Middle frontal gyrus (tissue), 1 donor: ENCODE results near the gene UGT1A10.

ENCODE experiments used
- DNase-seq: peaks from one replicate; pipeline ENCODE4 v3.0.0-alpha.2; 2015; ENCODE audit warnings: low spot score; ENCODE audit errors: extremely low spot score

The UGT1A10 gene

DNA sequence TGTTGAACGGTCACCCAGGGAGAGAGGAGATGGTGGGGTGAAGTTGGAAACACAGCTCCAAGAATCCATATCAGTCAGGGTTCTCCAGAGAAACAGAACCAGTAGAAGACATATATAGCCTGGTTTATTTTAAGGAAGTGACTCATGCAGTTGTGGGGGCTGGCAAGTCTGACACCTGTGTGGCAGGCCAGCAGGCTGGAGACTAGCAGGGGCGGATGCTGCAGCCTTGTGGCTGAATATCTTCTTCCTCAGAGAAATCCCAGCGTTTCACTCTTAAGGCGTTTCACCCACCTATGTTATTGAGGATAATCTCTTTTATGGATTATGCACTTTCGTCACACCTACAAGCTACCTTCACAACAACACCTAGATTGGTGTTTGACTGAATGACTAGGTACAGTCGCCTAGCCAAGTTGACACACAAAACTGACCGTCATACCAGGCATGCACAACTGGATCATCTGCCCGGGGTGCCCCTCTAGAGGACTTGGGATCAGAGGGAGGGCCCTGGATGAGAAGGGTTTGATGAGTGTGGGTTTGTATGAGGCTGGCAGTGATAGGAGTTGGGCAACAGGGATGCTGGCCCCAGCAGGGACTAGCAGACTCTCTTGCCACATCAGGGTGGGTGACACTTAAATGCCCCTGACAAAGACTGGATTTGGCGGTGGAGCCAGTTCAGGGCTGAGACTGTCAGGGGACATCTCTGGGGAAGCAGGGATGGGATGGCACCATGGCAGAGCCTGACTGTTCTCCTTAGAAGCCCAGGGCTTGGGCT is 165.3 kb downstream of the UGT1A10 start:
- DNase-seq: peak; percentile 20

DNA sequence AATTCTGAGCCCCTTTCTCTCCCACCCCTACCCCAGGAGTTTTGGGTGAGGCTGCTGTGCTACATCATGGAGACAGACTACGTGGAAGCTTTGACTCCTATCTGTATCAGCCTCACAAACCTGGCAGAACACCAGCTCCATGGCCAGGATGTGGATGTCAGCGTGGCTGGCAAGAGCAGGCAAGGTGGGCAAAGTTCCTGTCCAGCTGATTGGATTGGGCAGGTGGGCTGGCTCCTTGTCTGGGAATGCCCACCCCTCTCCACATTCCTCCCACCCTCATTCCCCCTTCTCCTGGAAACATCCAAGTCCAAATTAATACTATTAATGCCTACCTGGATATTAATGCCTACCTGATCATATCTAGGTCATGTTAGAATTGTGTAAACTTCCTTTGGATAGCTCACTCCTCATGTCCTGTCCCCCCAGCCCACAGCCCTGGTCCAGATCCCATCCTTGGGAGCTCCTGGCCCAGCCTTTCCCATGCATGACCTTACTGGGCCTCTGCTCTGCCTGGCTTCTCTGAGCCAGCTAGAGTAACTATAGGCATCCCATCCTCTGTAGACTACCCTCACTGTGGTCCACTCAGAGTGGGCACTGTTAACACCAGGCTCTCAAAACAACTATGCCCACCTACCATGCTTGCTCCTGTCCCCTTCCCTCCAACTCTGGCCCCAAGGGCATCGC is 166.0 kb downstream of the UGT1A10 start:
- DNase-seq: no peak

DNA sequence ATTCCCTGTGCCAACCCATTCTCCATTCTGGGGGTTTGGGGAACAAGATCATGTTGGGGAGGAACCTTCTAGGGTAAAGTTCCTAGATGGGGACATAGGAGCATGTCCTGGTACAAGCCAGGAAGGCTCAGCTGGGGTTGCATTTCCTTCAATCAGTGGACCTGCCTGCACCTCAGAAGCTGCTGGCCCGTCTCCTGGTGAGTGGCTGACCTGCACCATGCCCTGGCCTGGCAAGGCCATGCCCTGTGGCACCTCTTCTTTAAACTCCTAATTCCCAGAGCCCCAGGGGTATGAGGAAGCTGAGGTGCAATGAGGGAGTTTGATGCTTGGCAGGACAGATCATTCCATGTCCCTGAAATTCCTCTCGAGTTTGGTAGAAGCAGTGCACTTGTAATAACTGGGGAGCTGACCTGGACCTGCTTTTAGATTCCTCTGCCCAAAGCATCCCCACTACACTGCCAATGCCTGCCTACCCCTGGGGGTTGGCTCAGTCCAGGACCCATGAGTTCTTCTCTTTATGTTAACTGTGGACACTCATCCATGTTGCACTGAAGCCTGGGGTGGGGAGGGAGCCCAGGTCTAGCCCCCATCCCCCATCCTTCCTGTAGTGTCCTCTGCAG is 167.2 kb downstream of the UGT1A10 start:
- DNase-seq: no peak

DNA sequence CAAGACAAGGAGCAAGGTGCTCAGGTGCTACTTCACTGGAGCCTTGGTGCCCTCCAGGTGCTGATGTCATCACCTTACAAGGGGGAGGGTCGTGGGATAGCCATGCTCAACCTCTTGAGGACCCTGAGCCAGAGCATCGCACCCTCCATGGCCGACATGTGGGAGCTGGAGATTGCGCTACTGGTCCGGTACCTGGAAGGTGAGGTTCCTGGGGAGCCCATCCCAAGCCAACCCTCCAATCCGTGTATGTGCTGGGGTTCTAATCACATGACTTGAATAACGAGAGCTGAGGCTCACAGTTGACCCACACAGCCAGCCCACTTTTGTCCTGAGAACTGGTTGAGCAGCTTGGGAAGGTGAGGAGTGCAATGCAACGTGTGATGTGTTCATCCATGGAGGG is 167.7 kb downstream of the UGT1A10 start:
- DNase-seq: no peak

DNA sequence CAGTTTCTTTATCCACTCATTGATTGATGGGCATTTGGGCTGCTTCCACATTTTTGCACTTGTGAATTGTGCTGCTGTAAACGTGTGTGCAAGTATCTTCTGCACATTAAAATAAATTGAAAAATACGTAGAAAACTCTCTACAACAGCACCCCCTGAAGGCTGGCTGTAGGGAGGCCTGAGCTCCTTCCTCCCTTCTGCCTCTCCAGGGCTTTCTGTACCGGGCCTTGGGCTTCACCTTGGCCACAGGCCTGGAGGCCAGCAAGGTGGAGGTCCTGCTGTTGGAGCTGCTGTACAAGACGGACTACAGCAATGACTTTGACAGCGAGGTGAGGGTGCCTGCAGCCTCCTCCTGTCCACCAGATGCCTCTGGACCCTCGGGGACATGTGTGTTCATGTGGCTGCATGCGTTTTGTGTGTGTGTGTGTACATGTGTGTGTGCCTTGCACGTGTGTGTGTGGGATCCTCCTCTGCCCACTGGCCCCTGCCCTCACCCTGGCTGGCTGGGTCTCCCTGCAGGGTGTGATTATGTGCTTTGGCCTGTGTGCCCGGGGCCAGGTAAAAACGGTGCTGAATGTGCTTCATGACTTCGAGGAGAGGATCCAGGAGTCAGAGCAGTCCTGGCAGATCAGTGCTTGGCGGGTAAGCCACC is 171.1 kb downstream of the UGT1A10 start:
- no peak for DNase-seq

DNA sequence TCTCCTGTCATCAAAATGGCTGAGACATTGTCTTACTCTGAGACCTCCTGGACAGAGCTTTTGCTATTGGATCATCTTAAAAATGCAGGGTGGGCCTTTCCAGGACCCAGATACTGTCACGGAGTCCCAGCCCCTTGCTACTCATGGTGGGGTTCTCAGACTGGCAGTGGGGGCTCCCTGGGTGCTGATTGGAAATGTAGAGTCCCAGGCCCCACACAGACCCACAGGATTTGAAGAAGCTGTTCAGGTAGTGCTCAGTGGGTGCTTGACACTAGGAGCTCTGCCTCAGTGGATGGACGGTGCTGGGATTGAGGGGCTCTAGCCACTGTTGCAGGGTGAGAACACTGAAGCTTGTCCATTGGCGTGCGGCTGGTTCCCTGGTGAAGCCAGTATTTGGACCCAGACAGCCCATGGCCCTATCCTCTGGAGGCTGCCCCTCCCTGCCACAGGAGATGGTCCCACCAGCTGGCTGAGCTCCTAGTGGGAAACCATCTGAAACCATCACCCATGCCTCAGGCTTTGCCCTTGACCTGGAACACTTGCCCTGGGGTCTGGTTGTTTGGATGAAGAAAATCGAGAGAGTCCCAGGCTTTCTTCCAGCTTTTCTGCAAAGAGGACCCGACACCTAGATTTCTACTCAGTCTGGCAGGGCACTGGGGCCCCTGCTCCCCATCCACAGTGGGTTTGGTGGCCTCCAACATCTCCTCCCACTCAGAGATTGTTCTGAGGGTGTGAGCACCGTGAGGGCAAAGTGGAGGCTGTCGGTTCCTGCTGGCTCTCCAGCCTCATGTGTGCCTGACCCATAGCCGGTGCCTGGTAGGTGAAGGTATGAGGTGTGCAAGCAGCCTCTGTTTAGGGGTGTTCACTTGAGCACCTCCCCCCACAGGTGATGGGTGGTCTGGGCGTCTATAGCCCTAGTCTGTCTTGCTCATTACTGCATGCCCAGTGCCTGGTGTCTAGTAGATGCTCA is 172.0 kb downstream of the UGT1A10 start:
- DNase-seq: no peak

DNA sequence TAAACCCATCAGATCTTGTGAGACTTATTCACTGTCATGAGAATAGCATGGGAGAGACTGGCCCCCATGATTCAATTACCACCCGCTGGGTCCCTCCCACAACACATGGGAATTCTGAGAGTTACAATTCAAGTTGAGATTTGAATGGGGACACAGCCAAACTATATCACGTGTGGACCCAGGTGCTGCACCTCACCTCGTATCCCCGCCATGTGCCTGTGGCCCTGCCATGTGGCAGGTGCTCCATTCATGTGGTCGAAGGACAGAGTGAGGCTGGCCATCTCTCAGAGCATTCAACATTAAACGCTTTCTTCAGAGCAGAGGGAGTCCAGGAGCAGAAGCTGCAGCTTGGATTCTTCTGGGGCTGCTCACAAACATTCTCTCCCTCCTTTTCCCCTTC is 174.1 kb downstream of the UGT1A10 start:
- DNase-seq: no peak

DNA sequence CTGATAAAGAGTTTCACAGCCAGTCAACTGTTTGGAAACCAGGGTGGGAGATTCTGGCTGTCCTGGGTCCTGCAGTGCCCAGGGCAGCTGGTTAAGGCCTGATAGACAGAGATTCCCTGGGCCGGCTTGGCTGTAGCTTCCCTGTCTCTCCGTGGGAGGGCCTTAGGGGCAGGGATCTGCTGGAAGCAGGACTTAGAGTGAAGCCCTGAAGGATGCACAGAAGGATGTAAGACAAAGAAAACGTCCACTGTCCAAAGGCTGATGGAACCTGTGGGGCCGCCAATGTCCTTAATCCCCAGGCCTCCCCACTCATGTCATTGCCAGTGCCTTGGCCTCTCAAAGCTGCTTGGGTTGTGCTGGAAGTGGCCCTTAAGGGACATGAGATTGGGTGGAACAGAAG is 174.8 kb downstream of the UGT1A10 start:
- no peak for DNase-seq

DNA sequence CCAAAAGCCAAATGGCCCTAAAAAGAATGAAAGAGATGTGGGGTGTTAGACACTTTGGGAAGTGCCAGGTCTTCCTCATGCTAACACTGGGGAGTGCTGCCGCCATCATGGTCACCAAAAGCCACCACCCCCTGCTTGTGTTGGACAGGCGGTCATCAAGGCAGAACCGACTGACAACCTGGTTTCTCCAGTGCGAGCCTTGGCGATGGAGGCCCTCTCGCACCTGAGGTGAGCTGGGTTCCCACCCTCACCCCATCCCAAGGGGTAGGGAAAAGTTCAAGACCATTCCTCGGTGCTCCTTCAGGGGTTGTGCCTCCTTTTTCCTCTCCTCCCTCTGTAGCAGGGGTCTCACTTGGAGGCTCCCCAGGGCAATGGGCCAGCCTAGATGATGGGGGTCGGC is 175.5 kb downstream of the UGT1A10 start:
- no peak for DNase-seq

DNA sequence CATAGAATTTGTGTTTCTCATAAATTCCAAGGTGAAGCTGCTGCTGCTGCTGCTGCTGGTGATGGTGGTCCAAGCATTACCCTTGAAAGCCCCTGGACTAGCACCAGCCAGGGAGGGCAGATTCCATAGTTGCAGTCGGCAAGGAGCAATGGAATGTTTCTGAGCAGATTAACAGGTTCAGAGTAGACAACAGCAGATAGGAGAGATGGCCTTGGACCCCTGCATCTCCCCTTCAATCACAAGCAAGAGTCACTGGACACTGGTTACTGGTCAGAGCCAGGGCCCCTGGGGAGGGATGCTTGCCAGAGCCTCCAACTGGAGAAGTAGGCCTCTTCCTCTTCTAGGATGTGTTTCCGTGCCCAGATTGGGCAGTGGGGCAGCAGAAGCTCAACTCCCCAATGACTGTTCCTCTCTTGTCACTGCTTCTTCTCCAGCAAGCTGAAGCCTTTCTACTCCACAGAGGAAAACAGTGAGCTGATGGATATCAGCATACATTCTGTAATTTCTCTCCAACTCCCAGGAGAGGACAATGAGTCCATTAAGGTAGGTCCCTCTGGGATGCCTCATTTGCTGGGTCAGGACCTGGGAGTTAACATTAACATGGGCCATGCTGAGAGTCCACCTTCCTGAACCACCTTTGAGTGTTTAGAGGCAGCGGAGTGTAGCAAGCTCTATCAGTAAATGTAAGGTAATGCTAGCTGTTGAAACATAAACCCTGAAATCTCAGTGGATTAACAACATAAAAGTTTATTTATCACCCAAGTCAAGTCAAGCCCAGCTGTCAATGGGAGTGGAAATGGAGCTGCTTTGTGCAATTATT is 177.2 kb downstream of the UGT1A10 start:
- DNase-seq: no peak

DNA sequence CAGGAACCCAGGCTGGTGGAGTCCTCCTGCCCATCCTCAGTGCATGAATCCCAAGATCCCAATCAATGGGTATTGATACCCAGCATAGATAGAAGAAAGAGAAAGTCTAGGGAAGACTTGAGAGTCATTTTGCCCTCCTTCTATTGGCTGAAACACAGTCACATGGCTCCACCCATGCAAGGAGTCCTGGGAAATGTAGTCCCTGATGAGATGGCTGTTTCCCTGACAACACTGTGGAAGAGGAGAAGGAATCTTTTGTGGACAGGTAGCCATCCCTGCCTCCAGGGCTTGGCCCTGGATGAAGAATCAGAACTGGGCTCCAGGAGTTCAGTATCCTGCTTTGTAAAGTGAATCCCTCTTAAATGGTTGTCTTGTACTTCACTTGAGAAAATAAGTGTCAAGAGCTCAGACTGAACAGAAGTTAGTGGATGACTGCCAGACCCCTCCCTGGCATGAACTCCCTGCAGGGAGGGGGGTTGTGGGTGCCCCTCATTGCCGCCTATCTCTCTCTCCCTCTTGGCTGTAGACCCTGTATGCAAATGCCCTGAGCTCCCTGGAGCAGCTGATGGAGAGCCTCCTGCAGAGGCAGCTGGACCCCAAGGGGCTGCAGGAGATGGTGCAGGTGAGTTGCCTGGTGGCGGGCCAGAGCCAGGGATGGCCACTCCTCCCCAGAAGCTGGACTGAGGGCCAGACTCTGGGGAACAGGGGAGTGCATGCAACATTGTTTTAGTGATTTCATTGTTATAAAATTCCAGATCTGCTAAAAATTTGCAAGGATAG is 178.0 kb downstream of the UGT1A10 start:
- no peak for DNase-seq

DNA sequence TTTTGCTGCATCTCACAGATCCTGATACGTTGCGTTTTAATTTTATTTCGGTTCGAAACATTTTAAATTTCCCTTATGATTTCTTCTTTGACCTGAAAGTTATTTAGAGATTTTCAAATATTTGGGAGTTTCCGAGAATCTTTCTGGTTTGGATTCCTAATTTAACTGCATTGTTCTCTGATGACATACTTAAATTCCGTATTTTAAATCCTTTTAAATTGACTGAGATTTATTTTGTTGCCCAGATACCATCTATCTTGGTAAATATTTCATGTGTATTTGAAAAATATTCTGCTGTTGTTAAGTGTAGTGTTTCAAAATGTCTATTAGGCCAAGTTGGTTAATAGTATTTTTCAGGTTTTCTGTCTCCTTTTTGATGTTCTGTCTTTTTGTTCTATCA is 179.6 kb downstream of the UGT1A10 start:
- DNase-seq: no peak

DNA sequence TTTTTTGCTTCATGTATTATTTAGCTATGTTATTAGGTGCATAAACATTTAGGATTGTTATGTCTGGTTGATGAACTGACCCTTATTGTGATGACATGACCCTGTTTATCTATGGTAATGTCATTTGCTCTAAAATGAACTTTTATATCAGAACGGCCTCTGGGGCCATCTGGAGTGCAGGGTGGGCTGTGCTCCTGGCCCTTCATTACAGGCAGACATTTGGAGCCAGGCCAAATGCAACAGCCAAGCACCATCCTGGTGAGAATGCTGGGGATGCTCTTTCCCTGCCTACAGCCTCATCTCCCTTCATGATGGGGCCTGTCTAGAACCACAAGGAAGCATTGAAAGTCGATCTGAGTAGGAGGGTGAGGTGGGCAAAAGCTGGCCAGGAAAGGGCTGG is 180.1 kb downstream of the UGT1A10 start:
- no peak for DNase-seq

DNA sequence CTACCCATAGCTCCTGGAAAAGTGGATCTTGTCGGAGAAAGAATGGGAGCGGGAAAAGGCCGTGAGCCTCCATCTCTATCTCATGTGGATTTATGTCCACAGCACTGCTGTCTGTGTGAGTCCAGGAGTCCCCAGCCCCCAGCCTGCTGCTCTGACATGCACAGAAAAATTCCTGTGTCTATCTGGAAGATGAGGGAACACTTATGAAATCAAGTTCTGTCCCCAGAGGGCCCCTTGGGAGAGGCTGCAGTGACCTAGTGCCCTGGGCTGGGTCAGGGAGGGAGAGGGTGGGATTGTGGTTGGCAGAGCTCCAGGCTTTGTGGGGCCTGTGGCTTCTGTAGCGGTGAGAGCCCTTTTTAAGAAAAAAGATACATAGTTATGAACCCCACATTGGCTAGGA is 180.5 kb downstream of the UGT1A10 start:
- no peak for DNase-seq

DNA sequence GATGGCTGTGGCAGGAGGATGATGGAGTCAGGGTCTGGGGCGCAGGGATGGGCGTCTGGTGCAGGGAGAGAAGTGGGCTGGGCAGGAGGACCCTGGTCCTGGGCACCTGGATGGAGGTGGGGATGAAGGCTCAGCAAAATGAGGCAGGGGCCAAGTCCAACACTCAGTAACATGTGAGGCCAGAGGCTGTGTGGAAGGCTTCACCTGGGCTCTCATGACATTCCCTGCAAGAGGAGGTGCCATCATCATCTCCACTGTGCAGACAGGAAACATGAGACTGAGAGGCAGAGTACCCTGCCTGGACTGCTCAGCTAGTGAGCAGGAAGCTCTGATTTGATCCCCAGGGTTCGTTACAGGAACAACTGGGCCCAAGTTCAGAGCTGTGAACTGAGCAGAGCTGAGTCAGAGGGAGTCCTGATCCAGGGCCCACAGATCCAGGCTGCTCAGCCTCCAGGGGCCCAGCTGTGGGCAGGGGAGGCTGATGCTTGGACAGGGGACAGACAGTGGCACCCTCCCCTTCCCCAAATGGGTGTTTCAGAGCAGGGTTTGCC is 181.2 kb downstream of the UGT1A10 start:
- DNase-seq: no peak

DNA sequence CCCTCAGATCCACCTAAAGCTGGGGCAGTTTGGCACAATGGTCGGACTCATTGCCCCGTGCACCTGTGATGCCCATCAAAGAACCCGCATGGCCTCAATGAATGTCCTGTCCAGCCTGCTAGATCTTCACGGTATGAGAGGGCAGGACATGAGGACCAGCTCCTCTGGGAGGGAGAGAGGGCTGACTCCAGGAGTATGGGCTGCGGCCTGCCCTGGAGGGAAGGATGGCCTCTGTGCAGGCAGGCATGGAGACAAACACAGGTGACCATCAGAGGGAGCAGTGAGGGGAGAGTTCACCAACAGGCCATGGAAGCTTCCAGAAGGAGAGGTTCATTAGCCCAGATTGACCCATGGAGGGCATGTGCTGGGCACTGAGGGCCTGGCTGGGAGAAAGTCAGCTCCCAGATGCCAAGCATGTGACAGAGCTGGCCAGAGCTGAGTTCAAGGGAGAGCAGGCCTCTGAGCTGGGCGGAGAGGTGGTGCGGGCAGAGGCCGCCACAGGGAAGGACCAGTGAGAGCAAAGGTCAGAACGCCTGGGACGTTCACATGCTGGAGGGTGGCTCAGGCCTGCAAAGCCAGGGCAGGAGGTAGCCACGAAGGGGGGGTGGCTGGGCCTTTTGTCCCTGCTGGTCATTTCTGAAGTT is 181.9 kb downstream of the UGT1A10 start:
- DNase-seq: no peak

DNA sequence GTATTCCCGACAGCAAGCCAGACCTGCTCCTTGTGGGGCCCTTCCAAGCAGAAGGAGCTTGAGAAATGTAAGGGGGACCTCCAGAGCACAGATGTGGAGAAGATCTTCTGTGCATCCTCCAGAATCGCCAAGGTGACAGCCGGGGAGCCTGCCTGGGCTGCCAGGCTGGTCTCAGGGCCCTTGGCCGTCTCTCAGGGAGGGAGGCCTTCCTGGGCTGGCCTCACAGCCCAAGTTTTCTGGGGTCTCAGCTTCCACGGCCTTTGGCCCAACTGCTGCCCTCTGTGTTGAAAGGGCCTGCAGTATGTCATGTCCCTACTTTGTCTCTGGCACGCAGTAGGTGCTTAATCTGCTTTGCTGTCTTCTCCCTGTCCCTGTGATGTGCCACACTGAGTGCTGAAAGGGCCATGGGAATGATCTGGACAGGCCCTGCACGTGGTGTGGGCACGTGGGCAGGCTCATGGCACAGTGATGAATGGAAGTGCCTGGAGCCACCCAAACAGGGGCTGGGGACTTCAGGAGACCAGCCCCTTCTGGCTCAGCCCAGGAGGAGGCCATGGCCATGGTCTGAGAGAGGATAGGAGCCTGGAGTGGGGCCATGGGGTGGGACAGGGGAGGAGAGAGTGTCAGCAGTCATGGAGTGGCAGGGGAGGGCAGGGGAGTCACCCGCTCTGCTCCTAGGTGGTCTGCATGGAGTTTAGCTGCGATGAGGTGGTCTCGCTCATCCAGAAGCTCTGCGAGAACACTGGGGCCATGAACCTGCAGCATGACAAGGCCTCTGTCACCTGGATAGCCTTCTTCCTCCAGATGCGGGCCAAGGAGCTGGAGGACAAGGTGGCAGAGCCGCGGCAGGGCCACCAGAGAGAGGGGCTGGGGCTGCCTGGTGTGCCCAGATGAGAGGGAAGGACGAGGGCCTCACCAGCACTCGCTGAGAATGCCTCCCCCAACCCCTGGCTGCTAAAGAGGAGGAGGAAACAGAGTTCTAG is 182.7 kb downstream of the UGT1A10 start:
- no peak for DNase-seq
